NCI-H345 treated with DMSO at 0.1 percent for 48 hours (cell line): ENCODE measurements around the gene SH3RF3.

Experiments used
- DNase-seq: peaks from one replicate; lab custom pipeline; 2025; ENCODE audit not compliant: unreplicated experiment; lab: John Stamatoyannopoulos, UW

Gene SH3RF3

DNA sequence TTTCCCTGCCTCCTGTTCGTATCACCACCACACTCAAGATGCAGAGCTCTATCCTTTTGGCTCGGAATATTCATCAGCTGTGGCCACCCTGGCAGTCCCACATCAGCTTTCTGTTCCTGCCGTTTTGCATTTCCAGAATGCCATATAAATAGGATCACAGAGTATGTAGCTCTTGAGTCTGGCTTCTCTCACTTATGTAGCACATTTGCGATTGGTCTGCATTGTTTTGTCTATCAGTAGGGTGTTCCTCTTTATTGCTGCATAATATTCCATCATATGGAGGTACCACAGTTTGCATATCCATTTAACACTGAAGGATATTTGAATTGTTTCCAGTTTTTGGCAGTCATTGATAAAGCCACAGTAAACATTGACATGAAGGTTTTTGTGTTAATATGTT is 104.6 kb downstream of the SH3RF3 start:
- DNase-seq: no peak

- DNase-seq: no peak
Measured at GRCh38 chr2:109234355-109234754, 105.3 kb downstream of the SH3RF3 start.

GRCh38 chr2:109236147-109236546 is 107.1 kb downstream of the SH3RF3 start:
- no peak for DNase-seq

GRCh38 chr2:109237792-109238191 is 108.8 kb downstream of the SH3RF3 start:
- no peak for DNase-seq

DNA sequence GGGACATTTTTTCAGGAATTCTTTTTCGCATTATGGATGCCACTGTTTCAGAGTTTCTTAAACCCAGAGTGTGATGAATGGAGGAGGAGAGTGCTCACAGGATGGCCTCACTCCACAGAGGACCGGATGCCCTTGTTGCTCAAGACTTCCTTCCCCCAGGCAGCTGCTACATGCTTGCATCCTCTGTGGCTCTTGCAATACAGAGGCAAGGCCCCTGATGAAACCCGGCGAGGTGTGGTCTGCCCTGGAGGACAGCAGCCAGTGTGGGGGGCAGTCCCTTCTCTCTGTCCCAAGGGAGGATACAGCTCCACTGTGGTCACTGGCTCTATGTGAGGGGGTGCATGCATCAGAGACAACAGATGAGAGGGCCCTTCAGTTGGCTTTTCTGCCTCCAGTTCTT is 109.6 kb downstream of the SH3RF3 start:
- no peak for DNase-seq

DNA sequence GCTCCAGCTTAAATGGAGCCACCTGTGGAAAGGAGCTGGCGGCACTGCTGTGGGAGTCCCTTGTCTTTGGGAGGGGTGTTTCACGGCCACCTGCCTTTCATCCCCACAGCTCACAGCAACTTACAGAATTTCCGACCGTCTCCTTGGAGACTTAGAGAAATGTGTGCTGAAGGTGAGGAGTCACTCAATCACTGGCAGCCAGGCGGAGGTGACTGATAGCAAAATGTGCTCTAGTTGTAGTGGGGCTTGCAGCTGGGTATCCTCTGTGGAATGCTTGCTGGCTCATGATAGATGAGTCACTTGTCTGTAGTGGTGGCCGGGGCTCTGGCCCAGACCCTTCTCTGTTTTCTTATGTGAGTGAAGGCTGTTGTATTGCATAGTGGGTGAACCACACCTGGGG is 110.7 kb downstream of the SH3RF3 start:
- no peak for DNase-seq

GRCh38 chr2:109242210-109242653 is 113.2 kb downstream of the SH3RF3 start:
- DNase-seq: no peak

- no peak for DNase-seq
Measured at GRCh38 chr2:109242654-109243331, 113.8 kb downstream of the SH3RF3 start.

DNA sequence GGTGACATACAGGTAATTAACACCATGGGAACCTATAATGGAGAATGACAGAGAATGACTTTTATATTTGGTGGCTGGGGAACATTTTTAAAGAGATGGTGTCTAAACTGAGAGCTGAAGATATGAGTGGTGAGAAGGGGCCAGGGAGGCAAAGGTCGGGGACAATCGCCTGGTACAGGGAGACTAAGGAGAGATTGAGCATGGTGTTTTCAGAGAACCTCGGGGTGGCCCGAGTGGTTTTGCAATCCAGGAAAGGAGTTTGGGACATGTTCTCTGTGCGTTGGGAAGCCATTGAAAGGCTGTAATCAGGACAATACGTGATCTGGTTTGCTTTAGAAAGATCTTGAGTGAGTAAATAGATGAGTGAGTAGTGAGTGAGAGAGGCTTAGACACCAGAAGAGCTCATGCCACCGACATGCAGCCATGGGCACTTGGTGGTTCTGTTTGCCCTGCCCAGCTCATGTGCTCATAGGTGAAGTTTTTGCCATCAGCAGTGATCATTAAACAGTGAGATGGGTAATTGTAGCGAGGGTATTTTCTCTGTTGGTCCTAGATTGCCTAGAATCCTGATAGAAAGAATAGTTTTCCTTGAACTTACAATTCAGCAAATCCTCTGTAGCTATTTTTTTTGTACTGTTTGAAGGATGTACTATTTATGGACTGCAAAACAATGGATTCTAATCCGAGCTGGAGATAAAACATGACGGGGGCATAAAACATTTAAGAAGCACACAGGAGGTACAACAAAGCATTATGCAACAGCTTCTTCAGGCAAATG is 114.7 kb downstream of the SH3RF3 start:
- no peak for DNase-seq

DNA sequence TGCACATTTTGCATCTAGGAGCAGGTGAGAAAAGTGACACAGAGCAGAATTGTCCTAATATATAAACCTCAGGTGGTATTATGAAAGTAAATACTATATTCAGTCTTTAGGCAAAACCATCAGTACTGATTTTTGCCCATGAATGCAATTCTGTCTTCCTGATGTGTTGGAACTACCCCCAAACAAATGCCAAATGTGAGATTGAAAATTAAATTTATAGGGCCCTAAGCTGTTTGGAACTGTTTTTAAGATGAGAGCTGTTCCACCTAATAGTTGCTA is 115.2 kb downstream of the SH3RF3 start:
- DNase-seq: no peak

DNA sequence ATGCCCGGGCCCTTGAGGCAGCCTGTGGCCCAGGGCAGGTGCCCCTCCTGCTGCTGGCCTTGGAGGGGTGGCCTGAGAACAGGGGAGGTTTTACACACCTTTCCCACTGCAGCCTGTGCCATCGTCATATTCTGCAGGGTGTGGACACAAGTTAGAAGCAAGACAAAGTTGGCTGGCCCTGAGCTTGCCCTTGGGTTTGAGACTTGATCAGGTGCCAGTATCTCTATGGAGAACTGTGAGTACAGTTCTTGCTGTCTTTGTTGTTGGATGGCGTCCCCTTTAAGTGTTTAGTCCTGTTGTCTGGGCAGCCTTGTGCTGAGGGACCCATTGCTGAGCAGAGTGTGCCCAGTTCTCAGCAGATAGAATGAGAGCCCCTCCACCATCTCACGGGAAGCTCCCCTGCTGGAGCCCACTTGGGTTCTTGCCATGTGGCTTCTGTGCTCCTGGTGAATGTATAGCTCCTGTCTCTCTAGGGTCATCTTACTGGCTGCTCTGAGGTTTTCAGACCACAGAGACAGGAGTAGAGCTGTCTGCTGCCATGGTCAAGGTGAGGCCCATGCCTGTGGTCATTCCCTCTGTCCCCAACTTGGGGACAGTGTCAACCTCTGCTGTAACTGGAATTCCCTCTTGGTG is 115.9 kb downstream of the SH3RF3 start:
- DNase-seq: no peak

DNA sequence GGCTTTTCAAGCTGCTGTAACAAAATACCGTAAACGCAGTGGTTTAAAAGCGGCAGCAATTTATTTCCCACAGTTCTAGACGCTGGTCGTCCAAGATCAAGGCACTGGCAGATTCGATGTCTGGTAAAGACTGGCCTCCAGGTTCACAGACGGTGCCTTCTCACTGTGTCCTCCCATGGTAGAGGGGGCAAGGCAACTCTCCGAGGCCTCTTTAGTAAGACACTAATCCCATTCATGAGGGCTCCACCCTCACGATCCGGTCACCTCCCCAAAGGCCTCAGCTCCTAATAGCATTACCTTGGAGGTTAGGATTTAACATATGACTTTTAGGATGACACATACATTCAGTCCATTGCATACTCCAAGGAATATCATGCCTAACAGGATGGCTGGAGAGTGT is 117.2 kb downstream of the SH3RF3 start:
- DNase-seq: no peak

- DNase-seq: no peak
Measured at GRCh38 chr2:109246616-109247015, 117.6 kb downstream of the SH3RF3 start.

DNA sequence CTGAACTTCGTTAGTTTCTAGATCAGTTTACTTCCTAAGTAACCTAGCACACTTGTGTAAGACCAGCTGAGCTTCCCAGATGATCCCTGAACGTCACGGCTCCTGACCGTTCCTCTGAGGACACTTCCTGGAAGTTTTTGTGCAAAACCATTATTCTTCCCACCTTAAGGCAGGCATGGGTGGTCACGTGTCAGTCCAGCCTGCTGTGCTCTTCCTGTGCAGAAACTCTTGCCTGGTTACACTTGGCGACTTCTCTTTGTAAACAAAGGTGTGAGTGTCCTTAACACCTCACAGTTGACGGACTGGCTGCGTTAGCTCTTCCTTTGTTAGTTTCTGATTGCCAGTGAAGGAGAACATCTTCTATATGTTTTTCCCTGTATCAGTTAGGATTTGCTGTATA is 118.3 kb downstream of the SH3RF3 start:
- no peak for DNase-seq

DNA sequence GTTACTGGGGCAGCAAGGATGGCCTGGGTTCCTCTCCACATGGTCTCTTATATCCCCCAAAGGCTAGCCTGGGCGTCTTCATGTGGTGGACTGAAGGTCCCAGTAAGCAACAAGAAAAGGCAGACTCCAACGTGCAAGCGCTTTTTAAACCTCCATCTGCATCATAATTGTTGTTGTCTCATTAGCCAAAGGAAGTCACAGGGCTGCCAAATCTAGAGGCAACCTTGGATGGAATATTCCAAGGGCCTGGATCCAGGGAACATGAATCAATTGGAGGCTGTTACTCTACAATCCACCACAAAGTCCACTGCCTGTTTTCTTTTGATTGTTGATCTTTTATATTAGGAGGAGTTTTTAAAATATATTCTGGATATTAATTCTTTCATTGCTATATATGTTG is 118.8 kb downstream of the SH3RF3 start:
- no peak for DNase-seq

- no peak for DNase-seq
Measured at GRCh38 chr2:109248590-109248989, 119.6 kb downstream of the SH3RF3 start.

GRCh38 chr2:109253217-109253616 is 124.2 kb downstream of the SH3RF3 start:
- DNase-seq: no peak

DNA sequence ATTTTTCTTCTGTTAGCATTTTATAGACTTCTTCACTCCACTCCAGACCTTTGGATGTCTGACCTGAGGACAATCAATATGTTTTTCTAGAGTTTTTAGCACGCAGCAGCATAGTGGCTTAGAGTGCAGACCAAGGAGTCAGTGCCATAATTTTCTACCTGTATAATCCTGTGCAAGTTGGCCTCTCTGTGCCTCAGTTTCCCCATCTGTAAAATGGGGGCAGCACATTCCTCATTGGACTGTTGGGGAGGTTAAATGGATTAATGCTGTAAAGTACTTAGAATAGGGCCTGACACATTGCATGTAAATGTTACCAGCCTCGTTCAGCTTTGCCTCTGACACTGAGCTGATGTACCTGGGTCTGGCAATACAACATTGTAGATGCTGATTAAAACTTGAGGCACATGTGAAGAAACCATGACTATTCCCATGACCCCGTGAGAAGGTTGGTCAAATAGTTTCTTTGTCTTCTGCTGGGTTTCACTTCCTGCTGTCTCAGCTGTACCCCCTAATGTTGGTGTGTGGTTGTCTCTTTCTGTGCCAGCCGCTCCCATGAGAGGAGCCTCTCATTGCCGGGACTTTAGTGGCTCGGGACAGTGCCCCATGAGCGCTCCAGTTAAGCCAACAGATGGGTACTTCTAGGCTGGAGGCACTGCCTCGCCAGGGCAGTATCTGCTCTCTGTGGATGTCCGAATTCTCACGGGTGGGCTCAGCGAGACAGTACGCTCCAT is 125.3 kb downstream of the SH3RF3 start:
- no peak for DNase-seq

DNA sequence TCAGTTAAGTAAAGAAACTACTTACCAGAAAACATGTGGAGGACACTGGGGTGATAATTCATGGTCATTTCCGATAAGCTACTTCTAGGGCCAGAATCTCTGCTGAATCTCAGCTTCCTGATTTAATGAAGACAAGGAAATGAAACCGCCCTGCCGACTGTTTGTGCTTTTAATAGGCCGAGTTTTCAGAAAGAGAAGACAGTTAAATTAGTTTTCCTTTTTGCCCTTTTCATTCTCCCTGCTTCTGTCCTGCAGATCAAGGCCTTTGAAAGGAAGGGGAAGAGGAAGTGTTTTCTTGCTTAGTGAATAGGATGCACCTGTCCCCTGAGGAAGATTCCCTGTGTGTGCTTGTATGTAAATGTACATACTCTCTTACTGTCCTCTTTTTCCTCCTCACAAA is 126.6 kb downstream of the SH3RF3 start:
- no peak for DNase-seq

- no peak for DNase-seq
Measured at GRCh38 chr2:109256111-109256510, 127.1 kb downstream of the SH3RF3 start.

DNA sequence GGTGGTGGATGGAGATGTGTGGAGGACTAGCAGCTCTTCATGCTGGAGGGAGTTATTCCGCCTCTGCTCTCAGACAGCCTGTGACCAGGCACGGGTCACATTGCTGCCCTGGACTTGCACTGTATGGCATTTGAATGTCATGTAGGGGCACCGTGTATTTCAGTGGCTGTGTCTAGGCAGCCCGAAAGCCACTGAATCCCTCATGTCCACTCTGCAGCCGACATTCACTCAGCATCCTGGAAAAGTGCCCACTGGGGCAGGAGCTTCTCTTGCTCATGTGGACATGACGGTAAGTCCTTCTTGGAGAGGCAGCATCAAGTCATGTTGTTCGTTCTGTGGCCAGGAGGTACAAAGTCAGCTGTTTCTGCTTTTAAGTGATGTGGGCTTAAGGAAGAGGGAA is 127.9 kb downstream of the SH3RF3 start:
- DNase-seq: no peak

- no peak for DNase-seq
Measured at GRCh38 chr2:109257653-109258052, 128.6 kb downstream of the SH3RF3 start.
